ENCODE data around the gene GIGYF2.

The GIGYF2 gene

DNA sequence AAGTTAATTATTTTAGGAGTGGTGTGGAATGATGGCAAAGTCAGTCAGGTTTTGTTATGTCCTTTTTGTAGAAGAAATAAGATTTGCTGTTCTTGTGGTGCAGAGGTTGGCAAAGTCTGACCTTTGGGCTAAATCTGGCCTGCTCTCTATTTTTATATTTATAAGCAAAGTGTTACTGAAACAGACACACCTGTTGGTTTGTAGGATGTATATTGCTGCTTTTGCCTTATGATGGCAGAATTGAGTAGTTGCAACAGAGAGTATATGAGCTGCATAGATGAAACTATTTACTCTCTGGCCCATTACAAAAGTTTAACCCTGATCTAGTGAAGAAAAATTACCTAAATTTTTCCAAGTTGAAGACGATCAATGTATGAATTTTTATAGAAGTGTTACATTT lies 113.3 kb downstream of the GIGYF2 start:
- ChIA-PET CTCF (interaction anchor here (1.1 kb wide), 1 partner anchor 43 kb away, joined by 3 read pairs; no protein-coding TSS in a partner anchor), POLR2A (no interaction called here)

DNA sequence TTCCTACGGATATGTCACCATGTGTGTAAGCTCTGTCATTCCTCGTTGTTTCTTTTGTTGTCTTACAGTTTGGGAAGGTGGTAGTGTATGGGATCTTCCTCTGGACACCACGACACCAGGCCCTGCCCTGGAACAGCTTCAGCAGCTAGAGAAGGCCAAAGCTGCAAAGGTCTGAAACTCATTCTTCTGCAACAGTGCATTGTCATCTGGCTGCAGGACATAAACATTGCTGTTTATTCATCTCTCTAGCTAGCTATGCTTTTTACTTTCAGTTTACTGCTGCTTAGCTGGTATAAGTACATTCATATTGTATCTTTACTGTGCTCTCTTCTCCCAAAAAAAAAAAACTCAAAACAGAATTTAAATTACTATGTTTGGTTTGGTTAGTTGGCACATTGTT lies 118.4 kb downstream of the GIGYF2 start:
- ChIA-PET POLR2A (no interaction called here), CTCF (interaction anchor here (1.2 kb wide), 1 partner anchor 9 kb away, joined by 3 read pairs; no protein-coding TSS in a partner anchor)
- no peak for TF ChIP-seq CTCF (IDR thresholded peaks at IDR 0.05; ENCODE audit: insufficient read depth, low read length, missing control alignments)
- no peak overlapping the region for H3K4me3 ChIP-seq (ENCODE audit: low read depth, low read length)
- DNase-seq (ENCODE audit: low read depth, low spot score): no peak

More for the DNA sequence above, 113.3 kb downstream of the GIGYF2 start:
- no peak overlapping the region for H3K4me3 ChIP-seq (ENCODE audit: low read depth, low read length)
- no peak for TF ChIP-seq CTCF (IDR thresholded peaks at IDR 0.05; ENCODE audit: insufficient read depth, low read length, missing control alignments)
- no peak for DNase-seq (ENCODE audit: low read depth, low spot score)

- POLR2A ChIA-PET: no interaction called here
- no peak overlapping the region for H3K4me3 ChIP-seq (ENCODE audit: low read depth, low read length)
- DNase-seq (ENCODE audit: low read depth, low spot score): no peak
- TF ChIP-seq CTCF (IDR thresholded peaks at IDR 0.05; ENCODE audit: insufficient read depth, low read length, missing control alignments): no peak
- CTCF ChIA-PET: no interaction called here
These were observed 119.5 kb downstream of the GIGYF2 start for GRCh38 chr2:232816657-232817056.

DNA sequence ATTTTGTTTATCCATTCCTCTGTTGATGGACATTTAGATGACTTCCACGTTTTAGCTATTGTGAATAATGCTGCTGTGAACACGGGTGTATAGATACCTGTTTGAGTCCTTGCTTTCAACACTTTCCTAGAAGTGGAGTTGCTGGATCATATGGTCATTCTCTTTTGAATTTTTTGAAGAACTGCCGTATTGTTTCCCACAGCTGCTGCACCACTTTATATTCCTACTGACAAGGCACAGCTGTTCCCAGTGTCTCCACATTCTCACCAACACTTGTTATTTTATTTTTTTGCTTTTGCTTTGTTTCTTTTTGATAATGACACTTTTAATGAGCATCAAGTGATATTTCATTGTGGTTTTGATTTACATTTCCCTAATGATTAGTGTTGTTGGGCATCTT lies 120.6 kb downstream of the GIGYF2 start:
- DNase-seq (ENCODE audit: low read depth, low spot score): no peak
- ChIA-PET POLR2A (no interaction called here), CTCF (interaction anchor here (1.3 to 1.4 kb wide), 2 partner anchors 35 to 237 kb away, joined by 3 read pairs; no protein-coding TSS in a partner anchor)
- H3K4me3 ChIP-seq (ENCODE audit: low read depth, low read length): no peak overlapping the region
- TF ChIP-seq CTCF (IDR thresholded peaks at IDR 0.05; ENCODE audit: insufficient read depth, low read length, missing control alignments): no peak

DNA sequence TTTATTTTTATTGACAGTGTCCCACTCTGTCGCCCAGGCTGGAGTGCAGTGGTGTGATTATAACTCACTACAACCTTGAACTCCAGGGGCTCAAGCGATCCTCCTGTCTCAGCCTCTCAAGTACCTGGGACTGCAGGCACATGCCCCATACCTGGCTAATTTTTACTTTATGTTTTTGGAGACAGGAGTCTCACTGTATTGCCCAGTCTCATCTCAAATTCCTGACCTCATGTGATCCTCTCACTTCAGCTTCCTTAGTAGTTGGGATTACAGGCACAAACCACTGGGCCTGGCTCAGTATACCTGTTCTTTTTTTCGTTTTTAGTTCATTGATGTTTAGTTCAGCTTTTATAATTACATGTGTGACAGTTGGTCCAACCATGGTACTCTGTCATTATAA lies 132.9 kb downstream of the GIGYF2 start:
- ChIA-PET CTCF (no interaction called here), POLR2A (no interaction called here)
- no peak for TF ChIP-seq CTCF (IDR thresholded peaks at IDR 0.05; ENCODE audit: insufficient read depth, low read length, missing control alignments)
- DNase-seq (ENCODE audit: low read depth, low spot score): no peak
- H3K4me3 ChIP-seq (ENCODE audit: low read depth, low read length): no peak overlapping the region

- no peak for DNase-seq (ENCODE audit: low read depth, low spot score)
- H3K4me3 ChIP-seq (ENCODE audit: low read depth, low read length): no peak overlapping the region
- TF ChIP-seq CTCF (IDR thresholded peaks at IDR 0.05; ENCODE audit: insufficient read depth, low read length, missing control alignments): no peak
- ChIA-PET POLR2A (no interaction called here), CTCF (interaction anchor here (1.3 kb wide), 1 partner anchor 22 kb away, joined by 5 read pairs; no protein-coding TSS in a partner anchor)
These were observed 134.4 kb downstream of the GIGYF2 start for GRCh38 chr2:232831496-232831895.
